GM12878 (cell line): ENCODE measurements around the gene ITPKB. TPM values are rescaled to one million over a fixed set of nuclear protein-coding genes. Genes with fewer than 3 reads are reported as not detected.

Experiments used
- ATAC-seq: fragments of 200-7000 bp; cut with Tn5 transposase; 3 replicates; pipeline ENCODE4 v1.9.1; 2020; ENCODE audit warnings: mild to moderate bottlenecking, moderate library complexity
- BruUV-seq: library from RNA; stranded (reverse); fragments of 400-500 nt; replicated peaks from 2 replicates; lab custom pipeline; 2021; lab: Mats Ljungman, UMichigan
- CTCF ChIA-PET: fragments of 300-600 bp; sonication (Branson Sonifier 250); formaldehyde crosslinking; extraction: SDS; loops from one replicate; lab custom pipeline; 2021; ENCODE audit warnings: inconsistent platforms; lab: Yijun Ruan, JAX
- POLR2A ChIA-PET: fragments of 350-600 bp; formaldehyde crosslinking; extraction: SDS; loops from one replicate; lab custom pipeline; 2021; ENCODE audit warnings: inconsistent platforms; lab: Charles Lee
- RAD21 ChIA-PET: fragments of 300-600 bp; sonication (Branson Sonifier 250); formaldehyde crosslinking; loops from one replicate; lab custom pipeline; 2023; ENCODE audit warnings: antibody characterized with exemption; ENCODE audit not compliant: unreplicated experiment; lab: Charles Lee
- SMC1A ChIA-PET: fragments of 300-600 bp; sonication (Branson Sonifier 250); formaldehyde crosslinking; loops from one replicate; lab custom pipeline; 2023; ENCODE audit not compliant: unreplicated experiment, uncharacterized antibody; lab: Charles Lee
- DNase-seq: peaks from one replicate; pipeline ENCODE4 v3.0.0-alpha.2; 2011; ENCODE audit warnings: low read depth, low spot score
- FAIRE-seq: peaks from 3 replicates; lab custom pipeline; 2011; peaks lifted over from hg19 to GRCh38; lab: Jason Lieb, UNC
- H2AFZ ChIP-seq: 2 replicates; pipeline ENCODE4 v1.6.0; 2011; ENCODE audit warnings: low read depth, low read length, control low read depth; ENCODE audit not compliant: control insufficient read depth
- H3K27ac ChIP-seq: 2 replicates; pipeline ENCODE4 v1.5.1; 2011; ENCODE audit warnings: control low read depth; ENCODE audit not compliant: control insufficient read depth, insufficient read depth
- H3K27me3 ChIP-seq, 2 experiments: replicated peaks in 1 of 2; 2 replicates each; pipeline versions ENCODE4 v1.6.0 to v1.6.1; 2011; ENCODE audit warnings: low read length in 1 of 2; ENCODE audit not compliant: control insufficient read depth in 2 of 2, insufficient read depth in 2 of 2
- H3K36me3 ChIP-seq, 2 experiments: 2 replicates each; pipeline ENCODE4 v1.5.1; 2011; ENCODE audit warnings: low read length in 1 of 2; ENCODE audit not compliant: control insufficient read depth in 2 of 2, insufficient read depth in 2 of 2
- H3K4me1 ChIP-seq: 2 replicates; pipeline ENCODE4 v1.6.1; 2011; ENCODE audit warnings: mild to moderate bottlenecking, low read length, moderate library complexity, mixed read lengths; ENCODE audit not compliant: control insufficient read depth, insufficient read depth
- H3K4me2 ChIP-seq: 2 replicates; pipeline ENCODE4 v1.6.0; 2011; ENCODE audit warnings: control low read depth; ENCODE audit not compliant: control insufficient read depth, insufficient read depth
- H3K4me3 ChIP-seq: fragments of 200-600 bp; sonication (generic); 2 replicates; pipeline ENCODE4 v1.5.1; 2016
- H3K79me2 ChIP-seq: 2 replicates; pipeline ENCODE4 v1.6.0; 2011; ENCODE audit warnings: low read length; ENCODE audit not compliant: control insufficient read depth, insufficient read depth
- H3K9ac ChIP-seq: 2 replicates; pipeline ENCODE4 v1.8.0; 2011; ENCODE audit warnings: low read length, control low read depth, mixed read lengths; ENCODE audit not compliant: control insufficient read depth, insufficient read depth
- H3K9me3 ChIP-seq: replicated peaks from 3 replicates; pipeline ENCODE4 v1.5.1; 2011; ENCODE audit warnings: mild to moderate bottlenecking, low read length; ENCODE audit not compliant: control insufficient read depth, insufficient read depth
- H4K20me1 ChIP-seq: 2 replicates; pipeline ENCODE4 v1.6.0; 2011; ENCODE audit not compliant: control insufficient read depth, insufficient read depth
- BCL11A ChIP-seq: IDR thresholded peaks from 2 replicates; pipeline ENCODE4 v1.6.1; 2011; ENCODE audit warnings: low read depth, low read length
- BRCA1 ChIP-seq: IDR thresholded peaks from 2 replicates; pipeline ENCODE4 v1.6.1; 2011; ENCODE audit warnings: low read depth, low read length, improper control_type of control experiment
- HCFC1 ChIP-seq: fragments of 150-350 bp; IDR thresholded peaks from 2 replicates; pipeline ENCODE4 v1.6.1; 2014; ENCODE audit warnings: low read length
- IKZF2 ChIP-seq, 2 experiments: fragments of 450-650 bp; IDR thresholded peaks; 2 replicates each; pipeline ENCODE4 v1.6.1; 2017; ENCODE audit warnings: mild to moderate bottlenecking in 2 of 2, moderate library complexity in 2 of 2
- KLF5 ChIP-seq: fragments of 450-650 bp; IDR thresholded peaks from 2 replicates; pipeline ENCODE4 v1.6.1; 2014; ENCODE audit warnings: mild to moderate bottlenecking; ENCODE audit not compliant: partially characterized antibody
- POU2F2 ChIP-seq: IDR thresholded peaks from 3 replicates; pipeline ENCODE4 v1.6.1; 2011; ENCODE audit warnings: low read depth, mild to moderate bottlenecking, low read length, borderline replicate concordance
- RAD51 ChIP-seq: fragments of 450-650 bp; IDR thresholded peaks from 2 replicates; pipeline ENCODE4 v1.6.1; 2016; ENCODE audit warnings: moderate library complexity, mild to moderate bottlenecking, inconsistent platforms
- SIN3A ChIP-seq: IDR thresholded peaks from 2 replicates; pipeline ENCODE4 v1.6.1; 2012; ENCODE audit warnings: low read depth, low read length, improper control_type of control experiment
- SMAD5 ChIP-seq: IDR thresholded peaks from 2 replicates; pipeline ENCODE4 v1.6.1; 2016; ENCODE audit warnings: antibody characterized with exemption, low read depth
- SPI1 ChIP-seq: IDR thresholded peaks from 2 replicates; pipeline ENCODE4 v1.6.1; 2011; ENCODE audit warnings: low read depth, mild to moderate bottlenecking, low read length, moderate library complexity, borderline replicate concordance; ENCODE audit not compliant: insufficient read depth
- TCF12 ChIP-seq: IDR thresholded peaks from 2 replicates; pipeline ENCODE4 v1.6.1; 2011; ENCODE audit warnings: low read depth, mild to moderate bottlenecking, low read length
- TCF3 ChIP-seq: IDR thresholded peaks from 2 replicates; pipeline ENCODE4 v1.6.1; 2012; ENCODE audit warnings: low read depth, mild to moderate bottlenecking, low read length, borderline replicate concordance; ENCODE audit not compliant: insufficient read depth
- ZBTB40 ChIP-seq: fragments of 450-650 bp; IDR thresholded peaks from 2 replicates; pipeline ENCODE4 v1.6.1; 2016; ENCODE audit warnings: mild to moderate bottlenecking, moderate library complexity, borderline replicate concordance
- ZNF207 ChIP-seq: fragments of 450-650 bp; IDR thresholded peaks from 2 replicates; pipeline ENCODE4 v1.6.1; 2014; ENCODE audit warnings: antibody characterized with exemption, mild to moderate bottlenecking, borderline replicate concordance
- WGBS: methylation state at CpG from one replicate; pipeline ENCODE4 v1.1.6; 2016; ENCODE audit warnings: low lambda C conversion rate; ENCODE audit not compliant: insufficient replicate concordance, insufficient coverage; ENCODE audit errors: missing lambda C conversion rate; 5-methylcytosine and 5-hydroxymethylcytosine counted together
- in situ Hi-C: fragments of 300-500 bp; cut with MboI; formaldehyde crosslinking; loops from 9 replicates; pipeline ENCODE4 v1.14.3; 2018; ENCODE audit warnings: mixed read lengths
- intact Hi-C: fragments of 100-400 bp; cut with micrococcal nuclease; formaldehyde crosslinking; loops from one replicate; pipeline ENCODE4 v1.14.2; 2022; ENCODE audit not compliant: unreplicated experiment
- polyA plus RNA-seq, 11 experiments: library from polyadenylated mRNA; depleted of rRNA in 4 of 11; unstranded in 6 of 11; stranded (reverse) in 5 of 11; fragments of >200 nt; fragmentation: Nextera tagmentation in 4 of 11; fragmentation: Illumina TruSeq in 1 of 11; extraction: Ambion mirVana in 4 of 11; extraction: Trizol in 1 of 11; gene quantifications; 1 replicate in 1 of 11; 2 replicates in 10 of 11; pipeline versions ENCODE4 v1.2.1 to v1.2.3, GENCODE V29; 2011 to 2016; ENCODE audit warnings: inconsistent platforms in 2 of 11, missing spikeins in 2 of 11, low read depth in 1 of 11
- total RNA-seq, 4 experiments: library from RNA; depleted of rRNA in 3 of 4; stranded (reverse); fragments of >200 nt in 3 of 4; fragmentation: Illumina TruSeq in 1 of 4; extraction: Trizol in 1 of 4; gene quantifications; 2 replicates each; pipeline versions ENCODE4 v1.2.1 to v1.2.3, GENCODE V29; 2013 to 2021
- TF ChIP-seq, protein P1 (sequence below): IDR thresholded peaks from 2 replicates; pipeline ENCODE4 v1.6.1; 2011; ENCODE audit warnings: low read depth, mild to moderate bottlenecking, low read length, moderate library complexity, borderline replicate concordance; ENCODE audit errors: extremely low read depth

ITPKB gene
- total and polyA plus RNA-seq, 10 of the 15 experiments (the other 5 are each of a cell fraction or from before 2014, with no cell fraction given), result 1.3 to 38.7 (median 12.9) TPM

- Histone ChIP-seq H3K4me1 (peaks cover 22% of the 10 kb centered on the region), H3K27me3 (no peaks in the 10 kb centered on the region), H3K36me3 (peaks cover 8 to 19% of the 10 kb centered on the region in 2 experiments; a peak in 3 of 4 replicates), H3K4me3 (no peak overlapping the region), H3K9ac (no peak overlapping the region), H3K79me2 (peaks cover 3% of the 10 kb centered on the region), H3K9me3 (no peaks in the 10 kb centered on the region), H2AFZ (no peak overlapping the region), H3K4me2 (no peak overlapping the region), H4K20me1 (peaks cover under 1% of the 10 kb centered on the region; the same call in 1 of the 2 replicates), H3K27ac (no peak overlapping the region)
- in situ Hi-C loops, result no loop called here
- ChIA-PET RAD21 (interaction anchor here (0.7 kb wide), 1 partner anchor 14 kb away, joined by 3 read pairs; no protein-coding TSS in a partner anchor), SMC1A (no interaction called here), POLR2A (no interaction called here), CTCF (interaction anchor here (0.6 kb wide), 2 partner anchors 15 to 72 kb away, joined by 3 read pairs; no protein-coding TSS in a partner anchor)
- WGBS, result 78% methylated on average over 6 of the region's 6 CpGs
- DNase-seq, result no peak
- FAIRE-seq, result no peak
- intact Hi-C loops, result no loop called here
- no peak for ATAC-seq
- TF ChIP-seq TCF3, result no peak
- no peak for TF ChIP-seq SPI1
- no peak for TF ChIP-seq HCFC1
- no peak for TF ChIP-seq SMAD5
- TF ChIP-seq BCL11A, result no peak
- TF ChIP-seq TCF12, result no peak
- TF ChIP-seq KLF5, result no peak
- BruUV-seq, result no TSS peak
These were observed 90.7 kb downstream of the ITPKB start for GRCh38 chr1:226648421-226648820.

- CTCF ChIA-PET, result interaction anchor here (1.1 kb wide), 1 partner anchor 14 kb away, joined by 3 read pairs; no protein-coding TSS in a partner anchor
- Histone ChIP-seq H3K4me2 (no peak overlapping the region), H3K4me1 (peaks cover 23% of the 10 kb centered on the region), H3K27me3 (no peaks in the 10 kb centered on the region), H3K79me2 (no peaks in the 10 kb centered on the region; the same call in none of the 2 replicates), H4K20me1 (no peaks in the 10 kb centered on the region), H3K27ac (no peak overlapping the region), H3K9me3 (no peaks in the 10 kb centered on the region), H2AFZ (no peak overlapping the region), H3K36me3 (peaks cover 10 to 19% of the 10 kb centered on the region in 2 experiments; a peak in 3 of 4 replicates), H3K4me3 (no peak overlapping the region), H3K9ac (no peak overlapping the region)
- no peak for DNase-seq
- in situ Hi-C loops, result no loop called here
- ATAC-seq, result no peak
- intact Hi-C loops, result no loop called here
- SMC1A ChIA-PET, result no interaction called here
- BruUV-seq, result no TSS peak
- RAD21 ChIA-PET, result interaction anchor here (0.6 kb wide), 1 partner anchor 41 kb away, joined by 3 read pairs; no protein-coding TSS in a partner anchor
- FAIRE-seq, result no peak
- POLR2A ChIA-PET, result no interaction called here
- 95% methylated on average over 8 of the region's 8 CpGs for WGBS
- no peak for TF ChIP-seq BRCA1
- no peak for TF ChIP-seq ZNF207
- TF ChIP-seq ZBTB40, result no peak
- TF ChIP-seq RAD51, result no peak
- TF ChIP-seq, protein P1, sequence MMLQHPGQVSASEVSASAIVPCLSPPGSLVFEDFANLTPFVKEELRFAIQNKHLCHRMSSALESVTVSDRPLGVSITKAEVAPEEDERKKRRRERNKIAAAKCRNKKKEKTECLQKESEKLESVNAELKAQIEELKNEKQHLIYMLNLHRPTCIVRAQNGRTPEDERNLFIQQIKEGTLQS, result no peak
- no peak for TF ChIP-seq POU2F2
- TF ChIP-seq IKZF2 (IDR thresholded peaks at IDR 0.05), result no peak
- no peak for TF ChIP-seq SIN3A
These were observed 91.4 kb downstream of the ITPKB start for GRCh38 chr1:226647719-226648118.
